HepG2 (cell line): ENCODE measurements around the gene SNAP25. TPM values are rescaled to one million over a fixed set of nuclear protein-coding genes. Genes with fewer than 3 reads are reported as not detected.

Experiments used
- ATF3 ChIP-seq: sonication (generic); formaldehyde crosslinking; IDR thresholded peaks from 2 replicates; pipeline ENCODE4 v1.4.0; 2020; ENCODE audit warnings: missing genetic modification reagents
- ETV5 ChIP-seq: IDR thresholded peaks from 2 replicates; pipeline ENCODE4 v1.6.1; 2018; ENCODE audit warnings: missing biosample characterization, missing genetic modification reagents, inconsistent platforms, borderline replicate concordance
- KLF16 ChIP-seq, 2 experiments: sonication (generic) in 1 of 2; formaldehyde crosslinking in 1 of 2; IDR thresholded peaks; 2 replicates each; pipeline versions ENCODE4 v1.6.1 to v1.8.0; 2016 to 2023; ENCODE audit warnings: missing genetic modification reagents in 2 of 2, missing compliant biosample characterization in 1 of 2
- NR2F1 ChIP-seq, 2 experiments: fragments of 450-650 bp in 1 of 2; formaldehyde crosslinking in 1 of 2; IDR thresholded peaks; 2 replicates each; pipeline versions ENCODE4 v1.5.0 to v1.6.1; 2016 to 2020; ENCODE audit warnings: mild to moderate bottlenecking in 1 of 2, missing compliant biosample characterization in 1 of 2, missing genetic modification reagents in 1 of 2, moderate library complexity in 1 of 2
- RXRB ChIP-seq: IDR thresholded peaks from 2 replicates; pipeline ENCODE4 v1.6.1; 2016; ENCODE audit warnings: borderline replicate concordance, missing genetic modification reagents, missing compliant biosample characterization
- SMC3 ChIP-seq: IDR thresholded peaks from 2 replicates; pipeline ENCODE4 v1.6.1; 2011; ENCODE audit warnings: low read length, improper control_type of control experiment
- ZBTB25 ChIP-seq: IDR thresholded peaks from 2 replicates; pipeline ENCODE4 v1.6.1; 2018; ENCODE audit warnings: missing genetic modification reagents
- ZNF17 ChIP-seq: sonication (generic); formaldehyde crosslinking; IDR thresholded peaks from 2 replicates; pipeline ENCODE4 v1.5.0; 2020; ENCODE audit warnings: mild to moderate bottlenecking, missing genetic modification reagents
- ZNF547 ChIP-seq: sonication (generic); formaldehyde crosslinking; IDR thresholded peaks from 2 replicates; pipeline ENCODE4 v1.5.1; 2020; ENCODE audit warnings: mild to moderate bottlenecking, missing genetic modification reagents
- ZNF574 ChIP-seq: sonication (generic); formaldehyde crosslinking; IDR thresholded peaks from 2 replicates; pipeline ENCODE4 v1.4.0; 2020; ENCODE audit warnings: missing genetic modification reagents
- polyA plus RNA-seq, 8 experiments: library from polyadenylated mRNA; depleted of rRNA in 3 of 8; stranded (reverse) in 7 of 8; unstranded in 1 of 8; fragments of >200 nt; fragmentation: Illumina TruSeq in 4 of 8; extraction: Trizol in 4 of 8; gene quantifications; 2 replicates each; pipeline versions ENCODE4 v1.2.1 to v1.2.3, GENCODE V29; 2011 to 2016; ENCODE audit warnings: low read depth in 4 of 8, missing spikeins in 1 of 8, mixed read lengths in 1 of 8; ENCODE audit not compliant: insufficient read depth in 1 of 8
- total RNA-seq, 5 experiments: library from RNA; depleted of rRNA; stranded (reverse); fragments of >200 nt; fragmentation: Illumina TruSeq; extraction: Trizol; gene quantifications; 2 replicates each; pipeline ENCODE4 v1.2.3, GENCODE V29; 2016; ENCODE audit warnings: low read depth in 1 of 5

SNAP25 gene
- total and polyA plus RNA-seq, 2 of the 13 experiments (the other 11 are each of a cell fraction or from before 2014, with no cell fraction given): not detected

- TF ChIP-seq ZNF547 (no peak), ZNF574 (CRISPR knock-in tag) (0 out of 2 replicates have a peak, but pooled peaks have one; percentile 40), ATF3 (CRISPR knock-in tag) (peak; percentile 41; the same call in 1 of the 2 replicates), ZBTB25 (CRISPR knock-in tag) (peak; percentile 23; the same call in 1 of the 2 replicates), KLF16 (CRISPR knock-in tag; IDR thresholded peaks at IDR 0.05) (0 out of 4 replicates have a peak, but pooled peaks of 1 of the 2 experiments have one; percentile 61), RXRB (CRISPR knock-in tag) (peak; percentile 50), SMC3 (peak; percentile 9; the same call in 1 of the 2 replicates), NR2F1 (CRISPR knock-in tag; IDR thresholded peaks at IDR 0.05) (peak; percentile 27 to 71; a peak in 1 of 4 replicates), ETV5 (CRISPR knock-in tag) (peak; percentile 37; the same call in 1 of the 2 replicates), ZNF17 (CRISPR knock-in tag) (no peak)
Measured at GRCh38 chr20:10239954-10240353, 21.3 kb downstream of the SNAP25 start (continued).
